Bladder microvascular endothelial cell (primary cell): ENCODE data around the gene MEIOSIN. TPM values are rescaled to one million over a fixed set of nuclear protein-coding genes. Genes with fewer than 3 reads are reported as not detected.

Experiments
- total RNA-seq: library from RNA; depleted of rRNA; stranded (reverse); fragments of >200 nt; gene quantifications from 2 replicates; pipeline ENCODE4 v1.2.3, GENCODE V29; 2014

The MEIOSIN gene
- total RNA-seq: not detected in 2 replicates

GRCh38 chr19:45733160-45733810 lies at the start of gene MEIOSIN:
TSS of gene MEIOSIN (plus strand) at chr19:45733439. CDS start at chr19:45735377, 1,938 bp downstream.

DNA sequence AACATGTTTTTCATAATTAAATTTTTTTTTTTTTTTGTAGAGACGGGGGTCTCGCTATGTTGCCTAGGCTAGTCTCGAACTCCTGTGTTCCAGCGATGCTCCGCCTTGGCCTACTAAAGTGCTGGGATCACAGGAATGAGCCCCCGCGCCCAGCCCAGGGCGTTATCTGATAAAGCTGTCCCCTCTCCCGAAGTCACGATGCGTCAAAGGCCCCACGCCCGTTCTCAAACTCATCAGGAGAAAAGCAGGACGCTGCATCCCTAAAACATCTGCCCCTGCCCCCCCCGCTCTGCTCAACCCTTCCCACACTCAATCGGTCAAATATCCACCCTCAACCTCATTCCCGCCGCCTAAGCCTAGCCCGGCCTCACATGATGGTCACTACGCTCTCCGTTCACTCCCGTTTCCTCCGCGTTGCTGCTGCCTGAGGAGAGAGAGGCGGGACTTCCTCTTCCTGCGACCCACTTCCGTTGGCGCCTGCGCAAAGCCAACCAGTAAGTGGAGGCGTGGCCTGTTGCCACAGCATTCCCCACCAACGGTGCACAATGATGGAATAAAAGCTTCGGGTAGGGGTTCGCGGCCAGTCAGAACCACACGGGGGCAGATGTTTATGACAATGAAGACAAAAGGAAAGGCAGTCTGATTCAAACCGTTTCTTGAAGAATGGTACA lies 41.6 kb upstream of the MEIOSIN start, which contains the start of gene SNRPD2:
TSS of gene SNRPD2 (minus strand) at position 438 of the 671 bp plus-strand sequence. CDS start at position 373, 65 bp downstream.

GRCh38 chr19:45692187-45693105 lies 40.8 kb upstream of the MEIOSIN start, which contains the start of gene QPCTL:
TSS of gene QPCTL (plus strand) at chr19:45692666. CDS start at chr19:45692704, 38 bp downstream.

GRCh38 chr19:45730368-45731288 lies 2.6 kb upstream of the MEIOSIN start, which contains the start of gene FBXO46:
TSS of gene FBXO46 (minus strand) at chr19:45730896. CDS start at chr19:45713495, 17,401 bp downstream.

GRCh38 chr19:45768984-45769782 lies 35.9 kb downstream of the MEIOSIN start, which contains the start of gene SIX5:
TSS of gene SIX5 (minus strand) at chr19:45769252. CDS start at chr19:45768844, 408 bp downstream.

GRCh38 chr19:45782162-45782691 lies 49.0 kb downstream of the MEIOSIN start, which contains the start of gene DMPK:
TSS of gene DMPK (minus strand) at chr19:45782490. CDS start at chr19:45782352, 138 bp downstream.

DNA sequence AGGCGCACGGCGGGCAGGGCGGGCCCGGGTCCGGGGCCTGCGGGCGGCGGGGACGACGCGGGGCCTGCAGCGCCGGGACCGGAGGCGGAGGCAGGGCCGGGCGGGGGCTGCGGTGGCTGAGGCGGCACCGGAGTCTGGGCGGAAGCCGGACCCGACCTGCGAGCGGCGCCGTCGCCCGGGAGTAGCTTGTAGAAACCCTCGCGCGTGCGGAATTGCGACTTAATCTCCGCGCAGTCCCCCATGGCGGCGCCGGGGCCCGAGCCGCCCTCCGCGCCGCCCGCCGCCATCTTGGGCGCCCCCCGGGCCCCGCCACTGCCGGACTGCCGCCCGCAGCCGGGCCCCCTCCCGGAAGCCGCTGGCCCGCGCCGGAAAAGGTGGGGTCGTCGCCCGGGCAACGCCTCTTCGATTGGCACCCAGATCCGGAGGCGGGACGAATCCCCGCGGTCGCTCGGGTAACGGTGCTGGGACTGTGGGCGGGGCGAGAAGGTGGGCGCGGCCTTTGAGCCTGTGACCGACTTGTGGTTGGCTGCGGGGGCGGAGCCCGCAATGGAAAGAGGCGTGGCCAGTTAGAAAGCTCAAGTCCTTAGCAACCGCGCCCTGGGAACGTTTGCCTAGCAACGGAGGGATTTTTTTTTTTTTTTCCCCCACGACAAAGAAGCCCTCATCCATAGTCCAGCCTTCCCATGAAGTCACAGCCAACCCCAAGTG lies 59.4 kb downstream of the MEIOSIN start, which contains the start of gene DMWD:
TSS of gene DMWD (minus strand) at position 376 of the 708 bp plus-strand sequence. CDS start at position 287, 89 bp downstream.

Other genes starting within 250 kb of the MEIOSIN start
- 4.2 and 7.4 TPM in 2 replicates for gene RTN2, start 236.4 kb upstream of the MEIOSIN start, total RNA-seq
- 0.32 and 0.63 TPM in 2 replicates for gene PPM1N, start 235.0 kb upstream of the MEIOSIN start, total RNA-seq
- 53.5 and 100 TPM in 2 replicates for gene VASP, start 226.0 kb upstream of the MEIOSIN start, total RNA-seq
- 4.7 and 6.3 TPM in 2 replicates for gene OPA3, start 148.6 kb upstream of the MEIOSIN start, total RNA-seq
- gene GPR4, start 131.2 kb upstream of the MEIOSIN start, total RNA-seq: 2.3 and 4.1 TPM in 2 replicates
- 16.2 and 23.0 TPM in 2 replicates for gene EML2, start 94.0 kb upstream of the MEIOSIN start, total RNA-seq
- gene GIPR, start 65.2 kb upstream of the MEIOSIN start, total RNA-seq: not detected in 2 replicates
- 398 and 604 TPM in 2 replicates for gene SNRPD2, start 41.5 kb upstream of the MEIOSIN start, total RNA-seq
- 5.0 and 5.5 TPM in 2 replicates for gene QPCTL, start 40.8 kb upstream of the MEIOSIN start, total RNA-seq
- 3.4 and 6.9 TPM in 2 replicates for gene FBXO46, start 2.5 kb upstream of the MEIOSIN start, total RNA-seq
- 3.4 and 6.5 TPM in 2 replicates for gene SIX5, start 35.8 kb downstream of the MEIOSIN start, total RNA-seq
- 7.9 and 25.9 TPM in 2 replicates for gene DMPK, start 49.1 kb downstream of the MEIOSIN start, total RNA-seq
- gene DMWD, start 59.4 kb downstream of the MEIOSIN start, total RNA-seq: 16.4 and 40.8 TPM in 2 replicates
- gene RSPH6A, start 81.9 kb downstream of the MEIOSIN start, total RNA-seq: 0.13 and 0.16 TPM in 2 replicates
- 27.4 and 63.5 TPM in 2 replicates for gene SYMPK, start 129.7 kb downstream of the MEIOSIN start, total RNA-seq
- gene FOXA3, start 130.9 kb downstream of the MEIOSIN start, total RNA-seq: 0.13 TPM in 1 of 2 replicates, not detected in the other
- 14.1 and 20.5 TPM in 2 replicates for gene IRF2BP1, start 152.7 kb downstream of the MEIOSIN start, total RNA-seq
- gene MYPOP, start 169.2 kb downstream of the MEIOSIN start, total RNA-seq: 0.49 and 1.1 TPM in 2 replicates
- gene NANOS2, start 181.3 kb downstream of the MEIOSIN start, total RNA-seq: not detected in 2 replicates
- 4.7 and 12.7 TPM in 2 replicates for gene NOVA2, start 240.4 kb downstream of the MEIOSIN start, total RNA-seq